ENCODE results near the gene EDRF1.

EDRF1 gene

DNA sequence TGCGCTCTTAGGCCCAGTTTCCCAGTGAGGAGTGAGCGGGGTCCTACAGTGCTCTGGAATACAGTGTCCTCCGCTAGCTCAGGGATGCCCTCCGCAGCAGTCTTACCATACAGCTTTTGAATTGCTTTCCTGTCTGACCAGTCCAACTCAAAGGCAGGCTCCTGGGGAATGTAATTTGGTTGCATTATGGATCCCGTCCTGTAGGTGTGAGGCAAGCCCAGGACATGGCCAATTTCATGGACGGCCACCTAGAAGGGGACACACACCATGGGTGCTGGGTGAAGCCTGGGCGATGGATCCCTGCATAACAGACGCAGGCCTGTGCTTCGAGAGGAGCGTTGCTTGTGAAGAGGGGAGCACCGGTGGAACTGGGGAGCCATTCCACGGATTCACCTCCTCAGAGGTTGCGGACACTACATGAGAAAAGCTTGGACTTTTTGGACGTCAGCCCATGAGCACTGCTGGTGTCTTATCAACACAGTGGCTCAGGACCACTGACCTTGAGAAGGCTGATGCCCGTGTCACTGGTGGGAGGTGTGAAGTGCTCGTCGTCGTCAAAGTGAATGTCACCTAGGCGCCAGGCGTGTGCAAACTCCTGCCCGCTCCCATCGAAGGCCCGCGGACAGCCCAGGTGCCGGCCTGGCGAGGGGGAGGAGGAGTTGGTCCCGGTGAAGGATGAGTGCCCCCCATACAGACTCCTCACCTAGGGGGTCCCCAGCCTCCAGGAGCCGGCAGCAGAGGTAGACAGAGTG, 52.8 kb downstream of the EDRF1 start:
- Histone ChIP-seq H3K4ac (ENCODE audit: low read depth, low read length) (no peak overlapping the region), H4K12ac (ENCODE audit: low read depth, low read length) (no peak overlapping the region), H3K9ac (ENCODE audit: low read length) (no peak overlapping the region), H3K4me1 (ENCODE audit: control insufficient read depth in 1 of 2, insufficient read depth in 2 of 2, low read length in 2 of 2) (no peaks in the 10 kb centered on the region), H2AK5ac (ENCODE audit: low read length) (no peak overlapping the region), H3K4me3 (ENCODE audit: low read depth, low read length) (no peak overlapping the region), H2BK5ac (ENCODE audit: low read depth, low read length, poor library complexity) (no peak overlapping the region), H2AFZ (ENCODE audit: insufficient read depth, low read length, poor library complexity) (no peak overlapping the region), H2BK120ac (ENCODE audit: insufficient read depth, low read length, poor library complexity) (no peak overlapping the region), H3K4me2 (ENCODE audit: low read length) (no peak overlapping the region), H2BK12ac (ENCODE audit: low read length) (no peak overlapping the region), H3K23ac (ENCODE audit: low read length) (no peak overlapping the region), H3K27me3 (ENCODE audit: insufficient read depth, low read length) (no peaks in the 10 kb centered on the region), H3K9me3 (ENCODE audit: insufficient read depth, low read depth, low read length) (peaks cover 2% of the 10 kb centered on the region), H3K79me2 (ENCODE audit: control insufficient read depth, insufficient read depth, low read length, poor library complexity) (no peaks in the 10 kb centered on the region), H3K36me3 (ENCODE audit: control insufficient read depth in 1 of 2, insufficient read depth in 2 of 2, low read length in 2 of 2) (peaks cover 0 to 2% of the 10 kb centered on the region in 2 experiments), H3K18ac (ENCODE audit: low read length) (no peak overlapping the region), H3K27ac (ENCODE audit: low read depth, low read length) (no peak overlapping the region), H4K8ac (ENCODE audit: low read depth, low read length) (no peak overlapping the region), H3K79me1 (ENCODE audit: low read length) (no peaks in the 10 kb centered on the region), H4K91ac (ENCODE audit: low read depth, low read length) (no peak overlapping the region), H3K14ac (ENCODE audit: low read length) (no peak overlapping the region)
- no peak for DNase-seq
- WGBS (ENCODE audit: extremely low coverage, insufficient coverage, insufficient read length), result no CpG with 5 or more reads among the region's 28 CpGs

DNA sequence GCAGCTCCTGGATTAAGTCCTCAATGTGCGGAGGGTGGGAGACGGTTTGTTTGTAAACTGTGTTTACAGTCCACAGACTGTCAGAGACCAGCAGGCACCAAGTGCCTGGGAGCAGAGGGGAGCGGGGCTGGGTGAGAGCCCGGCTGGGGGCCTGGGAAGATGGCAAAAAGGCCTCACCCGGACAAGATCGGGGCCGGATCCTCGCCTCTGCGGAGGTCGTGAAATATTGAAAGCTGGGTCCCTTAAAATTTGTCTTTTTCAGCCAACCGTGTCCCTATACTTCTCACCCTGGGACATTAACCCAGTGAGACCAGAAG, 53.3 kb downstream of the EDRF1 start:
- no CpG with 5 or more reads among the region's 11 CpGs for WGBS (ENCODE audit: extremely low coverage, insufficient coverage, insufficient read length)
- no peaks in the 10 kb centered on the region for H3K79me1 ChIP-seq (ENCODE audit: low read length)
- no peak overlapping the region for H3K18ac ChIP-seq (ENCODE audit: low read length)
- no peak overlapping the region for H3K4me3 ChIP-seq (ENCODE audit: low read depth, low read length)
- no peak overlapping the region for H4K12ac ChIP-seq (ENCODE audit: low read depth, low read length)
- peaks cover 2% of the 10 kb centered on the region for H3K9me3 ChIP-seq (ENCODE audit: insufficient read depth, low read depth, low read length)
- no peak overlapping the region for H4K91ac ChIP-seq (ENCODE audit: low read depth, low read length)
- H2AK5ac ChIP-seq (ENCODE audit: low read length), result no peak overlapping the region
- no peak overlapping the region for H2BK120ac ChIP-seq (ENCODE audit: insufficient read depth, low read length, poor library complexity)
- no peak overlapping the region for H3K23ac ChIP-seq (ENCODE audit: low read length)
- no peak for DNase-seq
- H3K4me2 ChIP-seq (ENCODE audit: low read length), result no peak overlapping the region
- no peak overlapping the region for H2BK5ac ChIP-seq (ENCODE audit: low read depth, low read length, poor library complexity)
- no peaks in the 10 kb centered on the region for H3K4me1 ChIP-seq (ENCODE audit: control insufficient read depth in 1 of 2, insufficient read depth in 2 of 2, low read length in 2 of 2)
- no peaks in the 10 kb centered on the region for H3K27me3 ChIP-seq (ENCODE audit: insufficient read depth, low read length)
- H3K79me2 ChIP-seq (ENCODE audit: control insufficient read depth, insufficient read depth, low read length, poor library complexity), result no peaks in the 10 kb centered on the region
- H2AFZ ChIP-seq (ENCODE audit: insufficient read depth, low read length, poor library complexity), result no peak overlapping the region
- no peak overlapping the region for H3K9ac ChIP-seq (ENCODE audit: low read length)
- H4K8ac ChIP-seq (ENCODE audit: low read depth, low read length), result no peak overlapping the region
- H3K4ac ChIP-seq (ENCODE audit: low read depth, low read length), result no peak overlapping the region
- no peak overlapping the region for H3K14ac ChIP-seq (ENCODE audit: low read length)
- no peak overlapping the region for H2BK12ac ChIP-seq (ENCODE audit: low read length)
- no peak overlapping the region for H3K27ac ChIP-seq (ENCODE audit: low read depth, low read length)
- H3K36me3 ChIP-seq (ENCODE audit: control insufficient read depth in 1 of 2, insufficient read depth in 2 of 2, low read length in 2 of 2), result peaks cover 0 to 2% of the 10 kb centered on the region in 2 experiments

DNA sequence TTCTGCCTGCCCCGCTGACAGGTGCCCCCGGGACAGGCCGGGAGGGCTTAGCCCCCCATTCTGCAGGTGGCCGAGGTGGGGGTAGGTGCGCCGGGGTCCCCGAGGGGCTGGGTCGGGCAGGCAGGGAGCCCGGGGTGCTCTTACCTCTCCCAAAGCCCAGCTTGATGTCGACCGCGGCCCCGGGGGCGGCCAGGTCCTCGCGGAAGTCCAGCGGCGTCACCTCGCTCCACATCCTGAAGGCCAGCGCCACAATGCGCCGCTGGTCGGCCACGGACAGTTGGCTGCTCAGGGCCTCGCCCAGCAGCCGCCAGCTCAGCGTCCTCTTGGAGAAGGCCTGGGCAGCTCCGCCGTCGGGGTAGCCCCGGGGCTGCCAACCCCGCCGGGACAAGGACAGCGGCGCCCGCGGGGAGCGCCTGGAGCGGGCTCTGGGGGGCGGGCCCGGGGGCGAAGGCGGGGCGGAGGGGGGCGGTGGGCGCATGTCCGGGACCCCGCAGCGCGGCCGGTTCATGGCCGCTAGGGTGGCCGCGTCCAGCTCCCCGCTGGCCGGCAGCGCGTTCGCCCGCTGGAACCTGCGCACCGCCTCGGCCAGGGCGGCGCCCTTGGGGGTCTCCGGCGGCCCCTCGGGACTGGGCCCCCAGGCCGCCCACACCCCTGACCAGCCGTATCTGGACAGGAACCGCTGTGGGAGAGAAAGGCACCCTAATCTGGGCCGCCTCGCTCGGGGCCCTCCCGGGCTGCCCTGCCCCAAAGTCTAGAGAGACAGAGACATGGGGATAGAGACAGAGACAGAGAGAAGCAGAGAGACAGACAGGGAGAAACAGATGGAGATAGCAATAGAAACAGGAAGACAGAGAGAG, 54.4 kb downstream of the EDRF1 start:
- peak; percentile 21 to 38 for DNase-seq
- Histone ChIP-seq H3K9ac (ENCODE audit: low read length) (no peak overlapping the region), H3K9me3 (ENCODE audit: insufficient read depth, low read depth, low read length) (peaks cover 4% of the 10 kb centered on the region), H2AK5ac (ENCODE audit: low read length) (no peak overlapping the region), H3K27me3 (ENCODE audit: insufficient read depth, low read length) (no peaks in the 10 kb centered on the region), H4K12ac (ENCODE audit: low read depth, low read length) (no peak overlapping the region), H2AFZ (ENCODE audit: insufficient read depth, low read length, poor library complexity) (no peak overlapping the region), H3K79me1 (ENCODE audit: low read length) (no peaks in the 10 kb centered on the region), H3K4ac (ENCODE audit: low read depth, low read length) (no peak overlapping the region), H3K27ac (ENCODE audit: low read depth, low read length) (no peak overlapping the region), H2BK120ac (ENCODE audit: insufficient read depth, low read length, poor library complexity) (no peak overlapping the region), H3K14ac (ENCODE audit: low read length) (no peak overlapping the region), H3K4me2 (ENCODE audit: low read length) (no peak overlapping the region), H4K91ac (ENCODE audit: low read depth, low read length) (no peak overlapping the region), H3K79me2 (ENCODE audit: control insufficient read depth, insufficient read depth, low read length, poor library complexity) (no peaks in the 10 kb centered on the region), H2BK12ac (ENCODE audit: low read length) (no peak overlapping the region), H3K36me3 (ENCODE audit: control insufficient read depth in 1 of 2, insufficient read depth in 2 of 2, low read length in 2 of 2) (peaks cover 0 to 2% of the 10 kb centered on the region in 2 experiments), H4K8ac (ENCODE audit: low read depth, low read length) (no peak overlapping the region), H3K18ac (ENCODE audit: low read length) (no peak overlapping the region), H2BK5ac (ENCODE audit: low read depth, low read length, poor library complexity) (no peak overlapping the region), H3K23ac (ENCODE audit: low read length) (no peak overlapping the region), H3K4me1 (ENCODE audit: control insufficient read depth in 1 of 2, insufficient read depth in 2 of 2, low read length in 2 of 2) (no peaks in the 10 kb centered on the region), H3K4me3 (ENCODE audit: low read depth, low read length) (no peak overlapping the region)
- no CpG with 5 or more reads among the region's 75 CpGs for WGBS (ENCODE audit: extremely low coverage, insufficient coverage, insufficient read length)

DNA sequence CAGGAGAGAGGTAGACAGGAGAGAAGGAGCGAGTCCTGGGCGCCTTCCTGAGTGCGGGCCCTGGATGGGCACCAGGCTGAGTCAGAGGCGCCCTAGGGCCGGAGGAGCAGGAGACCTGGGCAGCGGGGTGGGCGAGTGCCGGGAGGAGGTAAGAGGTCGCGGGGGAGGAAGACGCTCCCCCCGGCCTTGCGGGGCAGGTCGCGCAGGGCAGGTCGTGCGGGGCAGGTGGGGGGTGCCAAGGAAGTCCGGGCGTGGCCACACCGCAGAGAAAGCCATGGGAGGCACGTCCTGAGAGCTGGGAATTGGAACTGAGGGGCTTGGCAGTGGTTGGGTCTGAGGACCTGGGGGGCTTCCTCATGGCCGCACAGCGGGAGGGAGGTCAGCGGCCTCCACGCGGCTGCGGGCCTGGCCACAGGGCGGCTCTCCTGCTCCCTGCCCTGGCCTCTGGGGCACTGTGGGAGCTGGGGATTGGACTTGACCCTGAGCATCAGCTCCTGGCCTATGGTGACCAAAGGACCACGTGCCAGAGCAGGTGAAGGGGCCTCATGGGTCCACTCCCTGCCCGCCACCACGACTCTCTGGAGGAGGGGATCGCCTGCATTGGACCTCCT, 55.2 kb downstream of the EDRF1 start:
- H3K14ac ChIP-seq (ENCODE audit: low read length), result no peak overlapping the region
- no peak overlapping the region for H4K91ac ChIP-seq (ENCODE audit: low read depth, low read length)

More for the DNA sequence above, 55.2 kb downstream of the EDRF1 start:
- WGBS (ENCODE audit: extremely low coverage, insufficient coverage, insufficient read length), result no CpG with 5 or more reads among the region's 32 CpGs
- H4K8ac ChIP-seq (ENCODE audit: low read depth, low read length), result no peak overlapping the region
- H3K27ac ChIP-seq (ENCODE audit: low read depth, low read length), result no peak overlapping the region
- no peak overlapping the region for H2BK12ac ChIP-seq (ENCODE audit: low read length)
- peaks cover 9% of the 10 kb centered on the region for H3K9me3 ChIP-seq (ENCODE audit: insufficient read depth, low read depth, low read length)
- H3K4ac ChIP-seq (ENCODE audit: low read depth, low read length), result no peak overlapping the region
- H2BK120ac ChIP-seq (ENCODE audit: insufficient read depth, low read length, poor library complexity), result no peak overlapping the region
- H2AFZ ChIP-seq (ENCODE audit: insufficient read depth, low read length, poor library complexity), result no peak overlapping the region
- H3K9ac ChIP-seq (ENCODE audit: low read length), result no peak overlapping the region
- H2BK5ac ChIP-seq (ENCODE audit: low read depth, low read length, poor library complexity), result no peak overlapping the region
- H3K79me2 ChIP-seq (ENCODE audit: control insufficient read depth, insufficient read depth, low read length, poor library complexity), result no peaks in the 10 kb centered on the region
- no peaks in the 10 kb centered on the region for H3K79me1 ChIP-seq (ENCODE audit: low read length)
- no peak overlapping the region for H3K4me2 ChIP-seq (ENCODE audit: low read length)
- H3K4me1 ChIP-seq (ENCODE audit: control insufficient read depth in 1 of 2, insufficient read depth in 2 of 2, low read length in 2 of 2), result no peaks in the 10 kb centered on the region
- no peak for DNase-seq
- no peak overlapping the region for H4K12ac ChIP-seq (ENCODE audit: low read depth, low read length)
- no peak overlapping the region for H2AK5ac ChIP-seq (ENCODE audit: low read length)
- no peak overlapping the region for H3K23ac ChIP-seq (ENCODE audit: low read length)
- H3K36me3 ChIP-seq (ENCODE audit: control insufficient read depth in 1 of 2, insufficient read depth in 2 of 2, low read length in 2 of 2), result no peaks in the 10 kb centered on the region
- no peak overlapping the region for H3K18ac ChIP-seq (ENCODE audit: low read length)
- H3K27me3 ChIP-seq (ENCODE audit: insufficient read depth, low read length), result no peaks in the 10 kb centered on the region
- H3K4me3 ChIP-seq (ENCODE audit: low read depth, low read length), result no peak overlapping the region
